Mesodermal cell (in vitro differentiated cells): ENCODE data around the gene CA10.

Source experiments
- H3K27ac ChIP-seq: 2 replicates; pipeline ENCODE4 v1.7.0; 2013; ENCODE audit warnings: mild to moderate bottlenecking, low read depth, low read length, moderate library complexity; ENCODE audit not compliant: severe bottlenecking
- H3K36me3 ChIP-seq: 2 replicates; pipeline ENCODE4 v1.7.1; 2013; ENCODE audit warnings: mild to moderate bottlenecking, low read length, moderate library complexity; ENCODE audit not compliant: control insufficient read depth, insufficient read depth
- H3K4me1 ChIP-seq: one replicate; pipeline ENCODE4 v1.7.1; 2013; ENCODE audit warnings: mild to moderate bottlenecking, low read length; ENCODE audit not compliant: insufficient read depth, control insufficient read depth, poor library complexity, severe bottlenecking
- H3K4me3 ChIP-seq: 2 replicates; pipeline ENCODE4 v1.7.0; 2013; ENCODE audit warnings: low read length, control low read depth, mild to moderate bottlenecking; ENCODE audit not compliant: insufficient read depth, poor library complexity, severe bottlenecking; ENCODE audit errors: extremely low read depth
- H3K9me3 ChIP-seq: 2 replicates; pipeline ENCODE4 v1.7.1; 2013; ENCODE audit warnings: mild to moderate bottlenecking, low read length, moderate library complexity; ENCODE audit not compliant: control insufficient read depth
- WGBS, 2 experiments: methylation state at CpG; one replicate each; pipeline ENCODE4 v1.1.5; 2013; ENCODE audit warnings: missing lambda C conversion rate in 2 of 2; ENCODE audit not compliant: insufficient coverage in 2 of 2; 5-methylcytosine and 5-hydroxymethylcytosine counted together

The CA10 gene

DNA sequence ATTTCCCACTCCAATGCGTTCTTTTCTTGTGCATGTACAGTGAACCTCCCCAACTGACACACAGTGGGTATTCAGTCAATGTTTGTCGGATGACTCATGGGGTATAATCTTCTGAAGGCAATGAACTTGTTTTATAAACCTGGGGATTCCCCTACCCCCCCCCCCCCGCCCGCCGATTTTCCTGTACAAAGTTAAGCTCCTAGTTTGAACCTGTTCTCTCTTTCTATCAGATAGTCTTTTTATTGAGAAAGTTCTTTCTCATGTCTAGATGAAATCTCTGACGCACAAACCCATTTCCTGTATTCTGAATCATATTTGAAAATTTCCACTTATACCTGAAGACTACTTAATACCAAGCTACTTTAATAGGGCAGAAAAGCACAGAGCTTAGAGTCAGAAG is 338.3 kb downstream of the CA10 start:
- no peaks in the 10 kb centered on the region for H3K36me3 ChIP-seq
- WGBS, 2 experiments, result no CpG with 5 or more reads among the region's 6 CpGs
- H3K4me1 ChIP-seq, result no peaks in the 10 kb centered on the region
- no peaks in the 10 kb centered on the region for H3K9me3 ChIP-seq
- no peak overlapping the region for H3K27ac ChIP-seq
- H3K4me3 ChIP-seq, result no peak overlapping the region

DNA sequence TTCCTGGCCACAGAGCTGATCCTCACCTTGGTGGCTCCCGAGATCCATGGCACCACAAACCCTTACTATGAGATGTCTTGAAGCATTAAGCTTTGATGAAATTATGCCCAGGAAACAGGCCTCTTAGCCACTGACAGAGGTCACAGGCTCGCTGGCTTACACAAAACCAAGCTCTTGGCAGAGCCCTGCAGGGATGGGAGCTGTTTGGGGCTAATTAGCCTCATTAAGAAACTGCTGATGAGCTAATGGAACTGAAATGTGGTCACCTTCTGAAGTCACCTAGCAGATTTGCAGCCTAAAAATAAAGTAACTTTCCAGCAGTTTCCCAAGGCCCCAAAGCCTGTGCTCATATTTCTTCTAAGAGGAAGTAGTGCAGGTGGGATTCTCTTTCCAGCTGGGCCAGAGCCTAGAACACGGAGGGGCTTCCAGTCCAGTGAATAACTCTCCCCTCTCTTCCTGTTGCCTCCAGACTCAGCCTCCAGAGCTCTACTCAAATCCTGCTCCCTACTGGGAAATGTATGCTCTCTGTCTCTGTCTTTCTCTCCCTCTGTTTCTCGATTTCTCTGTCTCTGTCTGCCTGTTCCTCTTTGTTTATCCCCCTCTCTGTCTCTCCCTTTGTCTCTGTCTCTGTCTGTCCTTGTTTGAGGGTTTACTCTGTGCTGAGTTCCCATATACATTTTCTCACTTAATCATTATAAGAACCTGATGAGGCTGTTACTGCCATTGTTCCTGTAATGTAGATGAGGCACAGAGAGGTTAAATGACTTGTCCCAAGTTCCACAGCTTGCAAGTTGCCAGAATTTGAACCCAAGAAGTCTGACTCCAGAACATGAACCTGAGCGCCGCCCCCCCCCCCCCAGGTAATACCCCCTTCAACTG is 338.9 kb downstream of the CA10 start:
- Histone ChIP-seq H3K4me1 (no peaks in the 10 kb centered on the region), H3K9me3 (no peaks in the 10 kb centered on the region), H3K36me3 (no peaks in the 10 kb centered on the region), H3K4me3 (no peak overlapping the region), H3K27ac (no peak overlapping the region)
- 60 to 63% methylated on average over 3 to 4 of the region's 6 CpGs for WGBS, 2 experiments

DNA sequence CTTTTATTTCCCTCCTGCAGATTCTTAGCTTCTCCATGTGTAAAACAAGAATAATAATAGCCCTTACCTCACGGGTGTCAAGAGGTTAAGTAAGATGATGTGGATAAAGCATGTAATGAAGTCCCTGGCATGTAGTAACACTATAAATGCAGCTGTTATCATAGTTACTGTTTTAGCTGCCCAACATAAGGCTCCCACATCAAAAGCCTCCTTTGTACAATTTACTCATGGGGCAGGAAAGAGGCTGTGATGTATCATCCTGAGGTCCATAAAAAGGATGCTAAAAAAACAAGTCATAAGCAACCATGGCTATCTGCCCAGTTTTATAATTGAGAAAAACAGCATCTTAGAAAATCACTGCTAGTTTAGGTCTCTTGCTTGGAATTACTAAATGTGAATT is 339.7 kb downstream of the CA10 start:
- WGBS, 2 experiments, result no CpG with 5 or more reads among the region's 1 CpG
- Histone ChIP-seq H3K4me3 (no peak overlapping the region), H3K4me1 (no peaks in the 10 kb centered on the region), H3K36me3 (no peaks in the 10 kb centered on the region), H3K27ac (no peak overlapping the region), H3K9me3 (no peaks in the 10 kb centered on the region)

DNA sequence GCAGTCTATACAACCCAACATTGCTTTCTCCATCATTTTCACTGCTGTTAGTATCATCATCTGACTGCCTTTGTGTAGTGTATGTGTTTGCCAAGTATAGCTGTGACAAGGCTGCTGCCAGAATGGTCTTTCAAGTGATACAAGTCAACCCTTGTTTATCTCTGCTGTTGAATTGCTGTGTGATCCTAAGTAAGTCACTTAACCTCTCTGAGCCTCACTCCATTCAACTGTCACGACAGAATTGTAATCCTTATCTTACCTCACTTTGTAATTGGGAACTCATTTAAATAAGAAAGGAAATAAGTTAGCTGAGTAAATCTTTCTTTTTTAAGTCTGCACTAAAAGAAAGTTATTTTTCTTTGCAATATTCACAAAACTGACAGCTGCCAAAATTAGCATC is 340.6 kb downstream of the CA10 start:
- no peaks in the 10 kb centered on the region for H3K9me3 ChIP-seq
- H3K36me3 ChIP-seq, result no peaks in the 10 kb centered on the region
- no peak overlapping the region for H3K4me3 ChIP-seq
- H3K27ac ChIP-seq, result no peak overlapping the region
- no CpG with 5 or more reads among the region's 1 CpG for WGBS, 2 experiments
- no peaks in the 10 kb centered on the region for H3K4me1 ChIP-seq

DNA sequence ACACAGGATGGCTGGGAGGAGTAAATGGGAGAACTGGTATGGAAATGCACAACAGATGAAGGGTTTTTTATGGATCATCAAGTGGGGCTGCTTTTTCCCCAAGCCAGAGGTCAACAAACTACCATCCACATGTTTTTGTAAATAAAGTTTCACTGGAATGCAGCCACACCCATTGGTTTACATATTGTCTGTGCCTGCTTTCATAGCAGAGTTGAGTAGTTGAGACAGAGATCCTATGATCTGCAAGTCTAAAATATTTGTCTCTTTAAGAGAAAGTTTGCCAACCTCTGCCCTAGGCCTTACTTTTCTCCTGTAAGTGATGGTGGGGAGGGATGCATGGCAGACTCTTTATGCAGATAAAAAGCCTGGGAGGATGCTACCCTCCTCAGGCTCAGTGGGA is 341.4 kb downstream of the CA10 start:
- Histone ChIP-seq H3K4me1 (no peaks in the 10 kb centered on the region), H3K9me3 (no peaks in the 10 kb centered on the region), H3K27ac (no peak overlapping the region), H3K36me3 (no peaks in the 10 kb centered on the region), H3K4me3 (no peak overlapping the region)

DNA sequence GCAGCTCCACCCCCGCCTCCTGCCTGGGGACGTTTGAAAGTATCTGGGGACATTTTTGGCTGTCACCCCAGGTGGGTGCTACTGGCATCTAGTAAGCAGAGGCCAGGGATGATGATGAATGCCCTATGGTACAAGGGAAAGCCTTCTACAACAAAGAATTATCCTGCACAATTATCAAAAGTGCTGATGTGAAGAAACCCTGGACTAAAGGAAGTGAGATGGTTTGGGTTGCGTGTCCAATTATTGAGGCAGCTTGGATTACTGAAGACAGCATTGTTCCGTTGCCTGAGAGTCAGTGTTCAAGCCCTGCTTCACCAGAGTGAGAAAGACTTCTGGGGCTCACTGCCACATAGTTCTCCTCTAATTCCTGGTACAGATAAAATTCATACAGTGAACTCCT is 343.4 kb downstream of the CA10 start:
- Histone ChIP-seq H3K4me1 (no peaks in the 10 kb centered on the region), H3K4me3 (no peak overlapping the region), H3K27ac (no peak overlapping the region), H3K36me3 (no peaks in the 10 kb centered on the region), H3K9me3 (no peaks in the 10 kb centered on the region)
- 70 to 90% methylated on average over 2 to 4 of the region's 4 CpGs for WGBS, 2 experiments

DNA sequence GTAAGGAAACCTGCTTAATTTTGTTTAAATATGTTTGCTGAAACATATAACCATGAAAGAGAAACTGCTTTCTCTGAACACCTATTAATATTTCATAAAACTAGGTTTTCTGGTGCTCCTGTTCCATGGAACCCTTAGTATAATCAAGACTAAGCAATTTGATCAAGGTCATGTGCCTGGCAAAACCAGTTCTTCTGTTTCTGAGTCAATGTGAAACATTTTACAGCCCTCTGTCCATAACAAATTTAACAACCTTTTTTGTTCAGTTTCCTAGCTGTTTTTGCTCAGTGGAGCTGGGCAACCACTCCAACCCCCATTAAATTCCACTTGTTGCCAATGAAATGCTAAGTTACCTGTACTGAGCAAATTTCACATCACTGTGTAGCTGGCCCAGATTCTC is 344.0 kb downstream of the CA10 start:
- no peak overlapping the region for H3K27ac ChIP-seq
- no peaks in the 10 kb centered on the region for H3K9me3 ChIP-seq
- H3K4me3 ChIP-seq, result no peak overlapping the region
- H3K4me1 ChIP-seq, result no peaks in the 10 kb centered on the region
- H3K36me3 ChIP-seq, result no peaks in the 10 kb centered on the region

DNA sequence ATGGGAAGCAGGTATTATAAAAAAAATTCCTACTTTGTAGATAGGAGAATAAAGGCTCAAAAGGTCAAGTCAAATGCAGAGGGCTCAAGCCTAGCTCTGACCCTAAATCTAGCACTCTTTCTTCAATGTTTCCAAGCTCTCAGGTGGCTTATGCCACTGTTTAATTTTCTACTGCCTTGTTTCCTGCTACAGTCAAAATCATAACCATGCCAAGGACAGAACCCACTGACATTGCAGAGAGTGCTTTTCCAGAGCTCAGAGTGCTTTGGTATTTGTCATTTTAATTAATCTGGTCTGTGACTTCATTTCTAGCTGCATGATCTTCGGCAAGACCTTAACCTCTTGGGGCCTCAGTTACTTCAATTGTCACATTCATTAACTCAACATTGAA is 344.7 kb downstream of the CA10 start:
- no peaks in the 10 kb centered on the region for H3K4me1 ChIP-seq
- no peak overlapping the region for H3K4me3 ChIP-seq
- H3K27ac ChIP-seq, result no peak overlapping the region
- H3K36me3 ChIP-seq, result no peaks in the 10 kb centered on the region
- H3K9me3 ChIP-seq, result no peaks in the 10 kb centered on the region
- no CpG with 5 or more reads among the region's 1 CpG for WGBS, 2 experiments

DNA sequence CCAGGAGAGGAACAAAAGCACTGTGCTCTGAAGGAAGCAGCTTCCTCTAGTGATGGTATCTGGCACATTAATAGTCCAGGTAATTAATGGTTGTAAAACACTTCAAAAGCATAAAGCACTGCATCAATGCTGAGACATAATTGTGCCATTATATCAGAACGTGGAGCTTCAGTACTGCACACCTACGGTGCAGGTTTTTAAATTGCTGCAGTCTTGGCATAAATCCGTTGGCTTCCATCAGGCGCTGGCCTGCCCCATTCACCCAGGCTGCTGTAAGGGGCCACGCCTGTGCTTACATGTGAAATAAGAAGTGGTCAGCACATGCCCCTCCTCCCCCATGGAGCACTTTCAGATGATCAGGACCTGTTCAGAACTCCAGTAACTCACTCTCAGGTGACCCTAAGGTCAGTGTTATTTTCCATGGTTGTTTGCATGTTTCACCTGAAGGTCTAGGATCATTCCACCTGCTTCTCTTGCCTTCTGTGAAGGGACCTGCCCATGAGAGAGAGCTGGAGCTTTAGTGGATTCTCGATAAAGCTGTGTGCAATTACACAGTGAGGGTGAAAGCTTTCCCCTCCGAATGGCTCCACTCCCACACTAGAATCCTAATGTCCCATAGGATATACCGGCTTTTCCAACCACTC is 345.3 kb downstream of the CA10 start:
- WGBS, 2 experiments, result 85 to 89% methylated on average over 5 of the region's 8 CpGs
- no peak overlapping the region for H3K4me3 ChIP-seq

DNA sequence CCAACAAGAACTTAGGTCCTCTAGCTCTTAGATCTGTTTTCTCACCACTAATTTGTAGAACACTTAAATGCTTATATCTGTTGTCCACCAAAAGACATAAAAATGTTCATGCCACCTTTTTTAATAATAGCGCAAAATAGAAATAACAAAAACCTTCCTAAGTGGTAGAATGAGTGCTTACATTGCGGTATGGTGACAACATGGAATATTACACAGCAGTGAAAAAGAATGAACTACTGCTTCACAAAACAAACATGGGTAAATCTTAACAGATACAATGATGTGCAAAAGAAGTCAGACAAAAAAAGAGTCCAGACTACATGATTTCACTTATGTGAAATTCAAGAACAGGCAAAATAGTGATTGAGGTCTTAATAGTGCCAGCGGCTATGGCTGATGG is 351.1 kb downstream of the CA10 start:
- Histone ChIP-seq H3K4me3 (no peak overlapping the region), H3K9me3 (no peaks in the 10 kb centered on the region), H3K27ac (no peak overlapping the region), H3K36me3 (no peaks in the 10 kb centered on the region), H3K4me1 (no peaks in the 10 kb centered on the region)
- WGBS, 2 experiments, result 100% methylated on average over 1 of the region's 3 CpGs

More for the DNA sequence above, 345.3 kb downstream of the CA10 start:
- no peaks in the 10 kb centered on the region for H3K9me3 ChIP-seq
- no peaks in the 10 kb centered on the region for H3K36me3 ChIP-seq
- no peak overlapping the region for H3K27ac ChIP-seq
- no peaks in the 10 kb centered on the region for H3K4me1 ChIP-seq

DNA sequence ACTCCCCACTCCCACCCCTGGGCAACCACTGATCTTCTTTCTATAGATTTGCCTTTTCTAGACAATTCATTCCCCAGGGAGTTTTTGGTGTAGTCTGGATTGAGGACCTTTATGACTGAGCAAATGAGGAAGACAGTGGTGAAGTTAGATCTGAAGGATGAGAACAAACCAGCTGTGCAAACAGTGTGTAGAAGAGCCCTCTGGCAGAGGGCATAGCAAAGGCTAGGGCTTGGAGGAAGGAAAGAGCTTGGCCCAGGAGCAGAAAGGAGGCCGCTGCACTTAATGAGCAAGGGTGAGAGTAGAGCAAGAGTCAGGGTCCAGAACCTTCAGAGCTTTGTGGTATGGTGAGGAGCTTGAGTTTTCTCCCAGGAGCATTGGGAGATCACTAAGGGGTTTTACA is 352.7 kb downstream of the CA10 start:
- WGBS, 2 experiments, result 70 to 75% methylated on average over 1 of the region's 1 CpG

More for the DNA sequence above, 352.7 kb downstream of the CA10 start:
- Histone ChIP-seq H3K27ac (no peak overlapping the region), H3K4me1 (no peaks in the 10 kb centered on the region), H3K36me3 (no peaks in the 10 kb centered on the region), H3K4me3 (no peak overlapping the region), H3K9me3 (no peaks in the 10 kb centered on the region)
